Hematopoietic multipotent progenitor cell treated with erythropoietin and hydrocortisone succinate and interleukin-3 and kit ligand, for 6 days (in vitro differentiated cells): ENCODE results near the gene LRRC47.

Experiments used
- DNase-seq: peaks from one replicate; pipeline ENCODE4 v3.0.0-alpha.2; 2015

Gene LRRC47

GRCh38 chr1:3746389-3746829 lies 49.9 kb downstream of the LRRC47 start:
- no peak for DNase-seq

GRCh38 chr1:3745590-3746381 lies 50.5 kb downstream of the LRRC47 start:
- peak; percentile 69 for DNase-seq

- DNase-seq: no peak
Measured at GRCh38 chr1:3745071-3745470, 51.2 kb downstream of the LRRC47 start.

GRCh38 chr1:3744646-3745045 lies 51.7 kb downstream of the LRRC47 start:
- DNase-seq: no peak

GRCh38 chr1:3743826-3744225 lies 52.5 kb downstream of the LRRC47 start:
- DNase-seq: no peak

- no peak for DNase-seq
Measured at GRCh38 chr1:3743421-3743820, 52.9 kb downstream of the LRRC47 start.

- no peak for DNase-seq
Measured at GRCh38 chr1:3742439-3743298, 53.6 kb downstream of the LRRC47 start.

- no peak for DNase-seq
Measured at GRCh38 chr1:3741566-3742438, 54.5 kb downstream of the LRRC47 start.

- no peak for DNase-seq
Measured at GRCh38 chr1:3740752-3741151, 55.5 kb downstream of the LRRC47 start.

- DNase-seq: no peak
Measured at GRCh38 chr1:3740042-3740441, 56.3 kb downstream of the LRRC47 start.

- DNase-seq: no peak
Measured at GRCh38 chr1:3738943-3739342, 57.4 kb downstream of the LRRC47 start.

GRCh38 chr1:3736708-3737107 lies 59.6 kb downstream of the LRRC47 start:
- no peak for DNase-seq

GRCh38 chr1:3736131-3736561 lies 60.2 kb downstream of the LRRC47 start:
- DNase-seq: no peak

- no peak for DNase-seq
Measured at GRCh38 chr1:3735688-3736087, 60.6 kb downstream of the LRRC47 start.

GRCh38 chr1:3735027-3735681 lies 61.1 kb downstream of the LRRC47 start:
- no peak for DNase-seq

GRCh38 chr1:3734602-3735001 lies 61.7 kb downstream of the LRRC47 start:
- DNase-seq: no peak

GRCh38 chr1:3733883-3734589 lies 62.3 kb downstream of the LRRC47 start:
- no peak for DNase-seq

- DNase-seq: no peak
Measured at GRCh38 chr1:3733094-3733882, 63.0 kb downstream of the LRRC47 start.

GRCh38 chr1:3732434-3733093 lies 63.7 kb downstream of the LRRC47 start:
- no peak for DNase-seq
